Measurements from ENCODE around the gene ADAMTS17.
A peak's percentile ranks its signal among the peaks of the same experiment; 100 is the strongest.

The ADAMTS17 gene

DNA sequence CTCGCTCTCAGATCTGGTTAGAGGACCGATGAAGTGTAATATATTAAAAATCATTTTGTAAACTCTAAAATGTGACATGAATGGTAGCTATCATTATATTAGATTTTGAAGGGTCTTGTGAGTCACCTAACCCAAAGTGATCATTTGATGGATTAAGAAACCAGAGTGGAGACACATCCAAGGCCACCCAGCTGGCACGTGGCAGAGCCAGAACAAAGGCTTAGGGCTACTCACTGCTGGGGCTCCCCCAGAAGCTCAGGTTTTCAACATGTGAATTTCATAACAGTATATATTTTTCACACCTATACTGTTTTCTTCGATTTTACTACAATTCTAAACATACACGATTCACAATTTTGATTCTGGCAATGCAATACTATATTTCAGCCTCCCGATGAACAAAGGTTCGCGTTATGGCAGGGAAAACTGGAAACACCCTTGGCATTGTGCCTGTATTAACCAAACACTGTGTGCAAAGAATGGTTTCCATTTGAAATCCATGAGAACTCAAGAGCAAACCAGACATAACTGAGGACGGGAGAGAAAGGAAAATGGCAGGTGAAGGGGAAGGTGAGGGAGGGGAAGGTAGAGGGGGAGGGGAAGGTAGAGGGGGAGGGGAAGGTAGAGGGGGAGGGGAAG, 88.9 kb downstream of the ADAMTS17 start:
- DNase-seq: no peak

DNA sequence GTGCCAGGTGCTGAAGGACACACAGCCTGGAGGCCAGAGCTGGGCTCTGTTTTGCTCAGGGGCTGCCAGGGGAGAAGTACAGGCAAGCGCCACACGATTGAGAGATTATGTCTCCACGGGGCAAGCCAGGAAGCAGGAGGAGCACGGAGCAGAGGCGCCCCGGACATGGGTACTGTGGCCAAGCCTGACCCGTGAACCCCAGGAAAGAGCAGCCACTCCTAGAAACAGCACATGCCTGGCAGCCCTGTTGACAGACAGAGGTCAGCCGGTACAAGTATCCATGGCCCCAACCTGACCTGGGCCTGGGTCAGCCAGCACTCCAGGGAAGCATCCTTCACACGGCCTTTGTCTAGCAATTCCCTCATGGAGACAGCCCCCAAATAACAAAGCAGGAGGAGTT, 89.4 kb downstream of the ADAMTS17 start:
- DNase-seq: no peak

DNA sequence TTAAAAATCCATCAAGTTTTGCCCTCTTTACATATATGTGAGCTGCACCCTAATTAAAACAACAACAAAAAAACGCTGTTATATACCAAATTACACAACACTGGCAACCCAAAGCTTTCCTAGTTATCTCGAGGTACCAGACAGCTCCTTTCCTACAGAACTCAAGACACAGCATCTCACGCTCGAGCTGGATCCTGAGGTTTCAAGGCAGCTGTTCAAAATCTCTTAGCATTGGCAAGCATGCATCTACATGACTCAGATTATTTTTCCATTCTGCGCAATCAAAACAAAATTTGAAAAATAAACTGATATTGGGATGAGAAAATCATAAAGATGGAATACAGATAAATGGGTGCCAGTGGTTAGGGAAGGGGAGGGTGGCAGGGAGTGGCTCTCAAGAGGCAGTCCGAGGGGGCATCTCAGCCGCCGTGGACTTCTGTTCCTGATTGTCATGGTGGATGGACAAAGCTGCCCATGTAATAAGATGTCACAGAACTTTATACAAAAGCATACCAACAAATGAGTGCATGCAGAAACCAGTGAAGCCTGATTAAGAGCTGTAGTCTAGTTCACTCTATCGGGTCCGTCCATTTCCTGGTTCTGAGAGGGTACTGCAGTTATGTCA, 91.5 kb downstream of the ADAMTS17 start:
- no peak for DNase-seq

- DNase-seq: no peak
These were observed 92.5 kb downstream of the ADAMTS17 start for GRCh38 chr15:100249096-100249815.

DNA sequence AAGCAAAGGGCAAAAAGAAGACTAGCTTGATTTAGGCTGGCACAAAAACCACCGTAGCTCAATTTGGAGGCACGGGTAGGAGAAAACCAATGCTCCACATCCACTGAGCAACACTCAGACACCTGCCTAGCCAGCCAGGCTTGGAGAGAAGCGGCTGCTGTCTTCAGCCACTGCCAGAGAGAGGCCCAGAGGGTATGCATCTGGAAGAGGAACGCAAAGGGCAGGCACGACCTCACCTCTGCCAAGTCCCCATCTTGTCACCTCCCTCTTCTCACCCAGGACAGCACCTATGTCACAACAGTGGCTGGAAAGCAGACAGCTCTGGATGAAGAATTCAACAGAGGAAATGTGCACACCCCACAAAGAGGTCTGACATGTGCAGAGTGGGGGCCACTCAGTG, 93.5 kb downstream of the ADAMTS17 start:
- DNase-seq: no peak

- DNase-seq: no peak
These were observed 94.2 kb downstream of the ADAMTS17 start for GRCh38 chr15:100247228-100248225.

DNA sequence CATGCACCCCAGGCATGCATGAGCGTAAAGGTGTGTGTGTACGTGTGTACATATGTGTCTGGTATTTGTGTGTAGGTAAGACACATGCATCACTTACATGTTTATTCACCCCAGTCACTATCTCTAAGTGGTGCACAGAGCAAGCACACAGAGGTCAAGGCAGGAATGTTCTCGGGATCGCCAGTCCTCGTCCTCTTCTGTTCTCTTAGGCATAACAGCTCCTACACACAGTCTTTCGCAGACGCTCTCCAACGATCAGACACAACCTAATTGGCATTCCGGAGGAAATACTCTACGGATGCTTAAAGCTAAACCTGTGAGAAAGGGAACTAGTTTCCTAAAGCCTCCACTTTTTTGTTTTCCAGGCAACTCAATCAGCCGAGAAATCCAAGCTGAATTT, 95.9 kb downstream of the ADAMTS17 start:
- DNase-seq: no peak

GRCh38 chr15:100245487-100245820, 96.3 kb downstream of the ADAMTS17 start:
- DNase-seq: no peak

DNA sequence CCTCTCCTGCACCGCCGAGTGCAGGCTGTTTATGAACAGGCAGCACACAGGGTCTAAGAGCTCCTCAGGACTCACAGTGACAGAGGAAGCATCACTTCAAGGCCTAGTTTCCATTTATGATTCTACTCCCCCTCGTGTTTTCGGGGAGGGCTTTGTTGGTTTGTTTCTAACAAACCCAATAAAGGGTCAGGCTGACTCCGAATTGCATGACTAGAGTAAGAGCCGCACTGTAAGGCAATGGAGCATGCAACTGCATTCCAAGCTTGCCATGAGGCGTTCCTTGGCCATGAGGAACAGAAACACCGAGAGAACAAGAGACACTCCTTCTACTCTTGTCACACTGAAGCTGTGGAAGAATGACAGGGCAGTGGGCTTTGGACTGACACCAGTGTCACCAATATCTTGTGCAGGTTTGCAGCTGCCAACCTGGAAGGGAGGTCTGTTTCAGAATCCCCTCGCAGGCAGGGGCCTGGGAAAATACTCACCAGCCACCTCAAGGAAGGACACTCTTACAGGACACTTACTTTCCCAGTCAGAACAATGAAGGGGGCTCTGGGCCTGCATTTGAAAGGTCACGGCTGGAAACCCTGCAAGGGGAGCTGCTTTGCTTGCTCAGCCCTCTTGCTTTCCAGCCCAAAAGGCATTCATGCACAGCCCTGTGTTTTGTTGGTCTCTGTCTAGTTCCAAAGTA, 96.8 kb downstream of the ADAMTS17 start:
- no peak for DNase-seq

- no peak for DNase-seq
These were observed 98.8 kb downstream of the ADAMTS17 start for GRCh38 chr15:100242989-100243388.

DNA sequence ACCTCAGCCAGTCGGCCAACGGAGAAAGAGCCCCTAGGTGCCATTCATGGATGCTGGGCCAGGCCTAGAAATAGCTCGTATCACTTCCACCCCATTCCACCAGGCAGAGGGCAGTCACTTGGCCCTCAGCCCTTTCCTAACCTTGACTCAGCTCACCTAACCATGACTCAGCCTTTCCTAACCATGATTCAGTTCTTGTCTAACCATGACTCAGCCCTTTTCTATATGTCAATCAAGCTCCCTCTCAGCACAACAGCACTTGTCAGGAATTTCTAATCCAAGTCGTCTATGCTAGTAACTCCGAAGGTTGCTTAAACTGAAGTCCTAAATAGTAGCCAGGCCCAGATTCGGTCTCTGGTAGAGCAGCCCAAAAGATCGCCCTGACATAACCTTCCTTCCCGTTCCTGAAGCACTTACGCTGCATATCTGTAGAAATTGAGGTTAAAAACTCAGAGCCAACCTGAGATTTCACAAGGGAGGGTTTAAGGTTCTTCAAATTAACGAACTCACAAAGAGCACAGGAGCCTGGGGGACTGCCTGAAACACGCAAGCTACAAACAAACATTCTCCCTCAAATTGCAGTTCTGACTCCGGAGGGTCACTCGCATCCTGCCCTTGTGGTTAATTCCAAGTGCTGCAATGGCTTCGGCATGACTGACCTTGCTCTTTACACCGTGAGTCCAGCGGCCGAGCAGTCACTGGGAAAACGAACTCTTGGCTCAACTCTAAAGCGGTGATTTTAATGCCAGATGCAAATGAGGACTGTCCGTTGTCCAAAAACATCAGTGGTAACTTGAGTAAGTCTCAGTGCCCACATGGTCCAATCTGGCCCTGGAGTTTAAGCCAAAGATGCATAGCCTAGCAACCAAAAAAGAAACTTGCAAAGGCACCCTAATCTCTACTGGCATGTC, 99.9 kb downstream of the ADAMTS17 start:
- DNase-seq: peak in 36 of 58 donors; percentile 6 to 80 (median 35)

GRCh38 chr15:100236981-100237720, 104.6 kb downstream of the ADAMTS17 start:
- peak in 2 of 58 donors; percentile 6 to 10 for DNase-seq

GRCh38 chr15:100235030-100235617, 106.7 kb downstream of the ADAMTS17 start:
- DNase-seq: no peak

DNA sequence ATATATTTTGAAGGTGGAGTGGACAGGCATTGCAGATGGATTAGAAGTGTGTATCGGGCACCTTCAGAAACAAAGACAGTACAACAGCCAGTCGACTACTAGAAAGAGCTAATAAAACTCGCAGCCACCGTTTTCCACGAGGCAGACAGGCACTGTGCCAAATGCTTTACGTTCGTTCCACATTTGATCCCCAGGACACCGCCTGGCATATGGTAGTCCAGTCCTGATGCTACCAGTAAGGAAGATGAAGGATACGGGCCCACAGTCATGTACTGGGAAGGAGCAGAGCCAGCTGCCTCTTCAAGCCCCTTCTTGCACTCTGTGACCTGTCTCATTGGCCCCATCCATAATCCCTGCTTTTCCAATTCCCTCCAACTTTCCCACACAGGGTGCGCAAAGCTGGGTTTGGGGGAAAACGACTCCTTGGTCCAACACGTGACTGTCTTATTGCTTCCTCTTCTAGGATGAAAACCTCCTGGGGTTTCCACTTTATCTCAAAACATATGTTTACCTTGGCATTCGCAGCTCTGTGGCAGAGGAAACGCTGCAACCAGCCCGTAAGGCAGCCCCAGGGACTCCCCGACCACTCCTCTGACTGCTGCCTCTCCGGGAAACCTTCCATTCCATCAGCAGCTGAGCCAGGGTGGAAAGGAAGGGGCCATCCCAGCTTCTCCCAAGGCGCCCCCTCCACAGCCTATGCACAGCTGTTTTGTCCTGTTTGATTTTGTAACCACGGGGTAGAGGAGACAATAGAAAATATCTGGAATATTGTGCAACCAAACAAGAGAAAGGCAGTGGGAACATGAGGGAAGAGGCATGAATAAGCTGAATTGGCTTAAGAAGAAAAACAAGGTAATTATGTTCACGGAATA, 107.4 kb downstream of the ADAMTS17 start:
- DNase-seq: no peak

- no peak for DNase-seq
These were observed 111.0 kb downstream of the ADAMTS17 start for GRCh38 chr15:100230784-100231183.

DNA sequence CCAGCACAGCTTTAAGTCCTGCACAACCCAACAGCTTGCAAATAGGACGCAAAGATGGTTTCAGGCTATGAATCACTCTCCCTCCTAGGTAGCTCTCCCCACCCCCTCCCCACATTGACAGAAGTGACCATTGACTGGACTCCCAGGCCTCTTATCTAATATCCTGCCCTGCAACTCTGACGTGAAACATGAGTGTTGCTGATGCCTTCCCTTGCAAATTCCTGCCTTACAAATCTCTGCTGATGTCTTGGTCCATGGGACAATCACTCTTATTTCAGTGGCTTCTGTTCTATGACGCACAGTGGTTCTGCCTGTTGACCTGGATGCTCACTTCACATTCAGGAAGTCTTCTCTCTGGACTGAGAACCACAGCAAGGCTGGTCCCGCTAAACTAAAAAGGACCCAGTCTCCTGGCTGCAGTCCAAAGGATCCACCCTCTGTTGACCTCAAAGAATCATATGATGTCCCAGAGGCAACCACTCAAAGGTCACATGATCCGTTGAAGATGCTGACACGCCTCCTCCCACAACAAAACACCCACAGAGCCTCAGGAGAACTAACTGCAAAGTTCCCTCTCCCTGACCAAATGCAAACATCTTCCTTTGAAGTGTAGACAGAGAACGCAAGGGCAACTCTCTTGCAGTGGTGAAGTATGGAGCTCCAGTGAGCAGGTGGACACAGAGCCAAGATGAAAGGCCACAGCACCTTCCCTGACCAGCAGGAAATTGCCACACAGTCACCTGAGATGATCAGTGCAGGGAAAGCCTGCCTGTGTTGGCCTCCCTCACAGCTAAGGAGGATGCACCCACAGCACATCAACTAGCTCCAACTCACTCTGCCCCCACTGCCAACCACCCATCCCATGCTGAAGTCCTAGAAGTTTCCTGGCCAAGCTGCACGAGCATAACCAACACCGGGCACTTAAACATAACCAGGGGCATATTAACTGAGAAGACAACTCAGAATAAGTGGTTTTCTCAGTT, 112.3 kb downstream of the ADAMTS17 start:
- no peak for DNase-seq
